GM12892 (cell line): ENCODE measurements around the gene SLC12A9.

Experiments
- POLR2A ChIP-seq: IDR thresholded peaks from 2 replicates; pipeline ENCODE4 v1.6.1; 2011; ENCODE audit warnings: low read depth, low read length, control low read depth
- POLR2AphosphoS5 ChIP-seq: IDR thresholded peaks from 2 replicates; pipeline ENCODE4 v1.6.1; 2011; ENCODE audit warnings: low read depth, low read length, control low read depth
- TAF1 ChIP-seq: IDR thresholded peaks from 2 replicates; pipeline ENCODE4 v1.6.1; 2011; ENCODE audit warnings: low read depth, mild to moderate bottlenecking, control low read depth, low read length, borderline replicate concordance

- TF ChIP-seq POLR2A (no peak), TAF1 (no peak), POLR2AphosphoS5 (no peak; the same call in 1 of the 2 replicates)
Observed at GRCh38 chr7:100875356-100875751, 22.8 kb downstream of the SLC12A9 start.
